Measurements from ENCODE around the gene EHD4.

- no peak for TF ChIP-seq CTCF (IDR thresholded peaks at IDR 0.05; ENCODE audit: low read depth, low read length)
- TF ChIP-seq POLR2A (IDR thresholded peaks at IDR 0.05; ENCODE audit: extremely low read depth, insufficient read length) = no peak
- no peak for TF ChIP-seq MAX (IDR thresholded peaks at IDR 0.05; ENCODE audit: low read depth, low read length)
These were observed 23.9 kb downstream of the EHD4 start for GRCh38 chr15:41948490-41948889.
